ENCODE data around the gene UNC13C. TPM values are rescaled to one million over a fixed set of nuclear protein-coding genes. Genes with fewer than 3 reads are reported as not detected.

Gene UNC13C
- total RNA-seq, 6 experiments from 2014 or later, result not detected

DNA sequence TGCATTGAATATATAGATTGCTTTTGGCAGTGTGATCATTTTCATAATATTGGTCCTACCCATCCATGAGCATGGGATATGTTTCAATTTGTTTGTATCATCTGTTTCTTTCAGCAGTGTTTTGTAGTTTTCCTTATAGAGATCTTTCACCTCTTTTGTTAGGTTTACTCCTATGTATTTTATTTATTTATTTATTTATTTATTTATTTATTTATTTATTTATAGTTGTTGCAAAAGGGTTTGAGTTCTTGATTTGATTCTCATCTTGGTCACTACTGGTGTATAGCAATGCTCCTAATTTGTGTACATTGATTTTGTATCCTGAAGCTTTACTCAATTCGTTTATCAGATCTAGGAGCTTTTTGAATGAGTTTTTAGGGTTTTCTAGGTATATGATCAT, 478.2 kb downstream of the UNC13C start:
- H3K27ac Mint-ChIP-seq, result no peak overlapping the region
- H3K27me3 Mint-ChIP-seq (ENCODE audit: insufficient read depth), result peaks cover 1% of the 10 kb centered on the region
- no peak for TF ChIP-seq CTCF (IDR thresholded peaks at IDR 0.05)
- no peak for DNase-seq
- no peaks in the 10 kb centered on the region for H3K4me1 Mint-ChIP-seq (ENCODE audit: low read depth)
- H3K36me3 Mint-ChIP-seq (ENCODE audit: low read depth), result peaks cover 7% of the 10 kb centered on the region
- H3K9me3 Mint-ChIP-seq, result peaks cover 72% of the 10 kb centered on the region
- H3K4me3 Mint-ChIP-seq, result no peak overlapping the region

GRCh38 chr15:54462511-54462913, 484.3 kb downstream of the UNC13C start:
- no peak overlapping the region for H3K27ac Mint-ChIP-seq
- H3K4me3 Mint-ChIP-seq, result no peak overlapping the region
- no peak for DNase-seq
- no peaks in the 10 kb centered on the region for H3K4me1 Mint-ChIP-seq (ENCODE audit: low read depth)
- no peaks in the 10 kb centered on the region; the same call in none of the 2 replicates for H3K27me3 Mint-ChIP-seq (ENCODE audit: insufficient read depth)
- no peak for TF ChIP-seq CTCF (IDR thresholded peaks at IDR 0.05)
- H3K9me3 Mint-ChIP-seq, result peaks cover 58% of the 10 kb centered on the region
- H3K36me3 Mint-ChIP-seq (ENCODE audit: low read depth), result peaks cover 17% of the 10 kb centered on the region

DNA sequence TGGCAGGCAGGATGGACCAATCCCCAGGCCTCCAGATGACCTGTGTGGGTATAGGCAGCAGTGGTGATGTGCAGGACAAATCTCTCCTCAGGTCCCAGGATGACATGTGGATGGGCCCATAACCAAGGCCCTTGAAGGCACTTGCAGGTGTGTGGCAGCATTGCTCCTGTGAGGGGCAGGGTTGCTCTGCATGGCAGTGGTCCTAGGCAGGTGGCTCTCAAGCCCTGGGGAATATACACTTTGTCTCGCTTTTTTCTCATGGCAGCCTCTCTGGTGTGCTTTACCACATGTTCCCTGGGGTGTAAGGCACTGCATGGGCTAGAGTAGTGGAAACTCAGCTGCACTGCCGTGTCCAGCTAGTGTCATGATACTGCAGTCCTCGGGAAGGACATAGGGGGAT, 503.6 kb downstream of the UNC13C start:
- TF ChIP-seq CTCF (IDR thresholded peaks at IDR 0.05), result no peak
- peaks cover 54% of the 10 kb centered on the region for H3K9me3 Mint-ChIP-seq
- no peaks in the 10 kb centered on the region for H3K4me1 Mint-ChIP-seq (ENCODE audit: low read depth)
- H3K36me3 Mint-ChIP-seq (ENCODE audit: low read depth), result no peaks in the 10 kb centered on the region
- no peak overlapping the region for H3K4me3 Mint-ChIP-seq
- no peak overlapping the region for H3K27ac Mint-ChIP-seq
- DNase-seq, result no peak
- H3K27me3 Mint-ChIP-seq (ENCODE audit: insufficient read depth), result no peaks in the 10 kb centered on the region

GRCh38 chr15:54482251-54482650, 504.0 kb downstream of the UNC13C start:
- Mint-ChIP-seq H3K36me3 (ENCODE audit: low read depth) (no peaks in the 10 kb centered on the region), H3K9me3 (peaks cover 55% of the 10 kb centered on the region), H3K27ac (no peak overlapping the region), H3K4me3 (no peak overlapping the region), H3K27me3 (ENCODE audit: insufficient read depth) (no peaks in the 10 kb centered on the region), H3K4me1 (ENCODE audit: low read depth) (no peaks in the 10 kb centered on the region)
- no peak for TF ChIP-seq CTCF (IDR thresholded peaks at IDR 0.05)
- no peak for DNase-seq

DNA sequence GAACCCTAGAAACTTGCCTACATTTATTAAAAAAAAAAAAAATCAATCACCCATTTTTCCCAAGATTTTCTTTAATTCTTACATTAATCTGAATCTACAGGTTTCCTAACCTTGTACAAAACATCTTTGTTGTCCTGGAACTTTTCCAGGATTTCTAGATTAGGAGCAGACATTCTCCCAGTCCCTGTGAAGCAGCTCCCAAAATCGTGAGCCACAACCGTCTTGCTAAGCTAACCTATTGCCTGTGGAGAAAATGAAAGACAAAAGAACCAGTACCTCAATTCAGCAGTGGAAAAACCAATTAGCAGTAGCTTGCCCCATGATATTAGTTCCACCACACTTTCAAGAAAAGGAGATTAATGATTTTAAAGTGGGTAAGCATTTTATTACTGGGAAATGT, 522.1 kb downstream of the UNC13C start:
- H3K27me3 Mint-ChIP-seq (ENCODE audit: insufficient read depth), result peaks cover 1% of the 10 kb centered on the region; the same call in 1 of the 2 replicates
- no peak for TF ChIP-seq CTCF (IDR thresholded peaks at IDR 0.05)
- no peaks in the 10 kb centered on the region for H3K4me1 Mint-ChIP-seq (ENCODE audit: low read depth)
- H3K9me3 Mint-ChIP-seq, result peaks cover 31% of the 10 kb centered on the region
- H3K4me3 Mint-ChIP-seq, result no peak overlapping the region
- no peak for DNase-seq
- H3K36me3 Mint-ChIP-seq (ENCODE audit: low read depth), result no peaks in the 10 kb centered on the region
- no peak overlapping the region for H3K27ac Mint-ChIP-seq
